Measurements from ENCODE around the gene XCR1.
"Not testable (repeated sequence)": the region's sequence is repeated elsewhere in the genome, so short reads cannot be mapped to it uniquely, and the experiment has no call there.

Gene XCR1

DNA sequence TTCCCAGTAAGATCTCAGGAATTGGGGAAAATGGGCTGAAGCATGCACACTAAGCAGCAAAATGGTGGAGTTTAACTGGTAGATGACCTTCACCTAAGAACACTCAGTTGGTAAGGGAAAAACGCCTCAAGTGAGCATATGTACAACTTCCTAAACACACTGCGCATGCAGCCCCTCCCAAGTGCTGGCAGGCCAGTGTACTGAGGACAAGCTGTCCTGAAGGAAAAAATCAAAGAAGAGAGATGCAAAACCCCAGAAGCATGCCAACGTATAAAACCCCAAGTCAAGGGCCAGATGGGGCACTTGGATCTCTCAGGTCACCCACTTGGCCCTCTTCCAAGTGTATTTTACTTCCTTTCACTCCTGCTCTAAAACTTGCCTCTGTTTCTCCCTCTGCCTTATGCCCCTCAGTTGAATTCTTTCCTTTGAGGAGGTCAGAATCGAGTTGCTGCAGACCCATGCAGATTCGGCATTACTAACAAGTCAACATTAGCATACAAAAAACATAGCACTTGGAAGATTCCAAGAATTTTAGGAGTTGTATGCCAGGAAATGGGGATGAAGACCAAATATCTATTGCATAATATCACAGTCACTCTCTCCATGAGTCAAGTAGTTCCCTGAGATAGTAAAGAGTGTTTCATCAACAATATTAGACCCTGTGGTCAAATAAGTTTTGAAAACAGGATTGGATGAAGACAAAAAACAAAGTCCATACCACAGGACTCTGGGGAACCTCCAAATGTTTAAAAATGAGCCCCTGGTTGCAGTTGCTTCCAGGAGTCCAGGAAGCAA, 20.8 kb downstream of the XCR1 start:
- no peak for DNase-seq (ENCODE audit: low spot score)

DNA sequence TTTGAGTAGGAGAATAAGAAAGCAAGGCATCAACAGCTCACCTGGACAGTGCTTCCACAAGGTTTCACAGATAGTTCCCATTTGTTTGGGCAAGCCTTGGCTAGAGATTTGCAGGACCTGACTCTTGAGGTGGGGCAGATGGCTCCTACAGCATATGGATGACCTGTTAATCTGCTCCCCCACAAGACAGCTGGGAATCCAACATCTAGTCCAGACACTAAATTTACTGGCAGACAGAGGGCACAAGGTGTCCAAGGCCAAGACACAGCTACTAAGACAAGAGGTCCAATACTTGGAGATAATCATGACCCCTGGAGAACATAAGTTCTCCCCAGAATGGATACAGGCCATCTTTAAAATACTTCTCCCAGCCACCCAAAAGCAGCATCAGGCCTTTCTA, 23.6 kb downstream of the XCR1 start:
- not testable (repeated sequence) for DNase-seq (ENCODE audit: low spot score)

DNA sequence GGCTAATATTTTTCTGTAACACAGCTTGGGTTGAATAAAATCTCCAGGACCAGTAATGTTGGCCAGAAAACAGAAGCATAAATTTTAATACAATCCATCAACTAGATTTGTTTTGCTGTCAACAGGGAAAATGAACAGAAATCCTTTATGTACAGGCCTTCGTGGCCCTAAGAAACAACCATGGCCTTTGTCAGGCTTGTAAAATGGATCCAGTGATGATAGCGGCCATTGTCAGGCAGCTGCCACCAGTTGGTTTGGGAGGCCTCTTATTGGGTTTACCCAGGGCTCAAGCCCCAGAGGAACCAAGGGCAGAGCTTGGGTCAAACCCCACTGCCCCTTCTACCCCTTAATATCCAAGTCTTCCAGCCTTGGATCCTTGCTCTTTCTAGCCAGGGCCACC, 26.1 kb downstream of the XCR1 start:
- no peak for DNase-seq (ENCODE audit: low spot score)

DNA sequence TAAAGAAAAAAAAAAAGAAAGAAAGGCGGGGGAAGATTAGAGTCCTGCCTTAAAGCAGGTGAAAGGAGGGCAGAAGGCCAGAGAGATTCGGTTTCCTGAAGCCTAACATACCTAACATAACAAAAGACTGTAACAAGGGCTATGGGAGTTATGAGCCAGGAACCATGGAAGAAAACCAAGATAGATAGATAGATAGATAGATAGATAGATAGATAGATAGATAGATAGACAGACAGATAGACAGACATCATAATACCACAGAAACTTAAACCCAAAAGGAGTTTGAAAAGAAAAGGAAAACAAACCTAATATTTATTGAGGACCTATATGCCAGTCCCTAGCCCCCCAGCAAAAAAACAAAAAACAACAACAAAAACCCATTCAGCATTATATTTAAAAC, 29.3 kb downstream of the XCR1 start:
- no peak for DNase-seq (ENCODE audit: low spot score)

DNA sequence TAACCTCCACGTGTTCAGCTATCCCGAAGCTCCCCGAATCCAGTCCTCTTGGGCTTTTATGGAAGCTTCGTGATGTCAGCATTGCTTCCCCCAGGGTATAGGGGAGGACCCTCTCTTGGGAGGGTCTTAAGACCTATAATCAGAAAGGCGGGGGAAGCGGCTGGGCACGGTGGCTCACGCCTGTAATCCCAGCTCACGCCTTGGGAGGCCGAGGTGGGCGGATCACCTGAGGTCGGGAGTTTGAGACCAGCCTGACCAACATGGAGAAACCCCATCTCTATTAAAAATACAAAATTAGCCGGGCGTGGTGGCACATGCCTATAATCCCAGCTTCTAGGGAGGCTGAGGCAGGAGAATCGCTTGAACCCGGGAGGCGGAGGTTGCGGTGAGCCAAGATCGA, 29.8 kb downstream of the XCR1 start:
- not testable (repeated sequence) for DNase-seq (ENCODE audit: low spot score)

DNA sequence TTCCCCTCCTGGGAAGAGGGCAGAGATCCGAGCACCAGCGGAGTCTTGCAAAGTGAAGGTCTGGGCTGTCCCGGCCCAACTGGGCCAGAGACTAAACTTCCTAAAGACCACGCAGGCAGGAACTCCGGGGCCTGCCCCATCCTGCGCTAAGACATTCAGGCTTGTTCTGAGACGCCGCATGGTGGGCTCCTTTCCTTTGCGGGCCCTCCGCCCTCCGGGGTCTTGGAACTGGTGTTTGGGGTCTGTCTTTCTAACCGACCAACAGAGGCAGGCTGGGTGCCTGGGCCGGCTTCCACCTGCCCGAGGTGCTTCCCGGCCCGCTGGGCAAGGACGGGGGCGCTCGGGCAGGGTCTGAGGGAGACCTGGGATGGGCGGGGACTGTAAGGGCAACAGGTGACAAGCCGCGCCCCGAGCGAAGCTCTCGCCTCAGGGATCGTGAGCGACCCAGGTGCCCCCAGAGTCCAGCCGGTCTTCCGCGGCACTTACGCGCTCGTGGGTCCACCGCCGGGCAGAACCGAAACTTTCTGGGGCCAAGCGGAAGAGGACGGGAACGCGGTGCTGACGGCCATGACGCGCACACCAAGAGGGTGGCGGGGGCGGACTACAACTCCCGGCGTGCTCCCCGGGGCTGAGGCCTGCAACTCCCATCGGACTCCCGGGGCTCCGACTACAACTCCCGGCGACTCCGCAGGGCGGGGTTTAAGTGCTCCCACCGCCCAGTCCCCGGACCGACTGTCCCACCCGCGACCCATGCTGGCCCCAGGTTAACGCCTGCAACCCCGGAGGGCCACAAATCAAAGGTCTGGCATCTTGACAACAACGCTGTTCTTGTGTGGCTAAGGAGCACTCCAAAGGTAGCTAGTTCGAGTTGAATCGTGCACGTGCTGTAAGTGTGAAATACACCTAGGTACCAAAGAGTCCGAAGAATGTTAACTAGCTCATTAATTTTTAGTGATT, 31.8 kb downstream of the XCR1 start, which contains the start of gene FYCO1:
Gene FYCO1 (minus strand): TSS at position 589 of the 957 bp plus-strand sequence. CDS start 10,914 bp downstream, outside the sequence.
- DNase-seq (ENCODE audit: low spot score) = peak; percentile 88

DNA sequence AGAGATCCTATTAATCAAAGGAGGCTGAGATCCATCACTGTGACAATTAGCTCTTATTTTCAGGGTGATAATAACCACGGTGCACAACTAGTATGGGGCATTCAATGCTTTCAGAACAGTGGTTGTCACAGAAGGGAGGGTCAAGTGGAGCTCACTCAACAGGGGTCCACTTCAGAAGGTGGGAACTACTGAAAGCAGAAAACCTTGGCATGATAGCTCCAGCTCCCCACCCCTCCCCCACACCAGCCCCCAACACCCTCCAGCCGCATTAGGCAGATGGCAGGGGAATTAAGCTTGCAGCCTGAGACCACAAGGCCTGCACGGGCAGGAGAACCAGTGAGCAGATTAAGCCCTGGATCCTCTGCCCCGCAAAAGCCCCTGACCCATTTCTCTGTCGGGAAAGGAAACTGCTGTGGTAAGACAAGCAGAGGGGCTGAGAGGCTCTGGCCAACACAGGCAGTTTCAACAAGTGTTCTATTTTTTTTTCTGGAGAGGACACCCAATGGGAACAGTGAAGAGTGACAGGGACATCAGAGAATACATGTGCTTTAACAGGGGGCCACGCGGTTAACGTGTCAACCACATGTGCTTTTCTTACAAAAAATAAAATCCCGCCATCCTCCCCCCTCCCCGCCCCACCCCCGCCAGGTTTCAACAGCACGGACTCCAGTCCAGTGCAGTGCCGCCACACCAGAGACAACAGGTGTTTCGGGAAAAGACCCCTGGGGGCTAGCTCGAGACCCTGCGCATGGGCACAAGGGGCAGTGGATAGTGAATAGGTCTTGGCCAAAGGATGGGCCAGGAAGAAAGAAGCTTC, 32.7 kb downstream of the XCR1 start:
- DNase-seq (ENCODE audit: low spot score) = no peak

DNA sequence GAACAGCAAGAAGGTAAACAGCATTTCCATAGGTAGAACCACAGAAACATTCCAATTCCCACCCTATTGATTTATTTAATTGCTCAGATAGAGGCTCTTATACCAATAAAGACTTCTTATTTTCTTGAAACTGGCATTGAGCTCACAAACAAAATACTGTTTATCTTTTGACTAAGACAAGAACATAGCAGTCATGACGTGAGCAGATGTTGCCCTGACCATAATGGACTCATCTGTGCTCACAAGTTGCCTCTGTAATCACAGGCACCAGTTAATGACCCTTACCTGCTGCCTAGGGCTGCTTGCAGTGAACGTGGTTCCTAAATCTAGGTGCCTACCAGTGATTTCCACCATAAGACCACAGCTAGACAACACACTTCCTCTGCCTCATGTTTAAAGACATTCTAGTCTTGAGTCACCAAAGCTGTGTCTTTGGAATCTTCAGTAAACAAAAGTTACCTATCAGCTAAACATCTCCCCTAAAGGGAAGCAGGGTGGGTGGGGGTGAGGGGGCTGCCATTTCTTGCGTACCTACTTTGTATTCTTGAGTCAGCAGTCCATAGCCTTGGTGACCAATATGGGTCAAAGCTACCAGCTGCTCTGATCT, 33.8 kb downstream of the XCR1 start:
- no peak for DNase-seq (ENCODE audit: low spot score)

DNA sequence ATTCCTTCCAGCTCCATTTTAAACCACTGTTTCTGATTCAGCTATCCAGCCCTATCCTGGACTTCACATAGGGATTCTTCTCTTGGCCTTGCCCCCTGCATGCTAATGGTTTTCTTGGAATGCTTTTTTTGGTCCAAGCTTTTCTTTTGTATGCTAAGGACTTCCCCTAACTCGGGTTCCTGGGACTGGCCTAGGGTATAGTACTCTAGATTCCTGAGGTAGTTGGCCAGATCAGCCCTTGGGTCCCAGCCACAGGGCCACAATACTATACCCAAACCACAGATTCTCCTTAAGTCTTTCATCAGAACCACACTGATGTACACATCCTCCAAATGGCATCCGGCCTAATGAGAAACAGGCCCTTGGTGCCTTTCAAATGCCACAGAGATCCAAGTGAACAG, 34.5 kb downstream of the XCR1 start:
- no peak for DNase-seq (ENCODE audit: low spot score)

DNA sequence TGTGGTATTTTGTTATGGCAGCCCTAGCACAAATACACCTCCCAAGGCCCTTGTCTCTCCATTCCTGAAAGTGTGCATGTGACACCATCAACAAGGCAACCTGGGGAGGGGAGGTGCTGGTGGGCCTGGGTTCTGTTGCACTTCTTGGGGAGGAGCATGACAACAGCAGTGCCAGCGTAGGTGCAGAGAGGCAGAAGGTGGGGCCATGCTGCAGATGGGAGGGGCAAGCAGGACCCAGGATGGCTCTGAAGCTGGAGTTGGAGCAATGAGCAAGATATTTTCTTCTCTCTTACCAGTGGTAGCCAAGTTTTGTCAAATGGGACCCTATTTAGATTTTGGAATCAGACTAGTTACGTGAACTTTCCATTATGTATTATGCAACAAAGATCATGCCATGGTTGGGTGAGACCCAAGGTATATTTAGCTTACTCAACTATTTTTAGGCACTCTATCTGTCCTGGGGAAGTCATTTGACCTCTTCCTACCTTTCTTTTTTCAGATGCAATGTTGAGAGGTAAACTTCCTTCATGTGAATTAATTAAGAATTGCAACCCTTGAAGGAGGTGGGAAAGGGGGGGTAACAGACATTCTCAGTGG, 35.1 kb downstream of the XCR1 start:
- DNase-seq (ENCODE audit: low spot score) = no peak

DNA sequence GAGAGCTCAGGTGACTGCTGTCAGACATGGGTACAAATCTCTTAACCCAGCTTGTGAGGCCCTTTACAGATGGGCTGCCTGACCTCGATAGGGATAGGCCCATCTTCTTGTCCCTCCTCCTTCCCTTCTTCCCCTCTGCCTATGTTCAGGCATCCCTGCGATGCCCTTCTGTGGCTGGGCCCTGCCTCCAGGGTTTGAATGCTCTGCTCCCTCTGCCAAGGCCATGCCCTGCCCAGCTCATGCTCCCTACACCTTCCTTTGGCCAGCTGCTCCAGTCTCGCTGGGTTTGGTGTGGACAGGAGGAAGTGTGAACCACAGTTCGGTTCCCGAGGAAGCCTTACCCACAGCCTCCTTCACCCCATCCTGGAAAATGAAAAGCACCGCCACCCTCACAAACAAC, 35.9 kb downstream of the XCR1 start:
- no peak for DNase-seq (ENCODE audit: low spot score)

DNA sequence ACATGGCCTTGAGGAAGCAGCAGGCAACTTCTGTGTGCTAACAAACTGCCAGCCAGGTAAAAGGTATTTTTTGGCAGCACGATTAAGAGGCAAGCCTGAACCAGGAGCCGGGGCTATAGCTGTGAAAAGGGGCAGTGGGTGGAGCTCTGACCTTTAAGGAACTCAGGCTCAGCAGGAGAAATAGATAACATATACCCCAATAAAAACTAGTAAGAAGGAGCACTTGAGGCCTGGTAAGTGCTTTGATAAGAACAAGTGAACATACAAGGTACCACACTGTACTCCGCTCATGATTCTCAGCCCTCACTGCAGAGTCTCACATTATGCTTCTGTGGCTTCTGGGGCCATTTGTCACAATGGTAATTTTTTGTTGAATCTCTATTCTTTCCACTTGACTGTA, 37.1 kb downstream of the XCR1 start:
- DNase-seq (ENCODE audit: low spot score) = no peak

DNA sequence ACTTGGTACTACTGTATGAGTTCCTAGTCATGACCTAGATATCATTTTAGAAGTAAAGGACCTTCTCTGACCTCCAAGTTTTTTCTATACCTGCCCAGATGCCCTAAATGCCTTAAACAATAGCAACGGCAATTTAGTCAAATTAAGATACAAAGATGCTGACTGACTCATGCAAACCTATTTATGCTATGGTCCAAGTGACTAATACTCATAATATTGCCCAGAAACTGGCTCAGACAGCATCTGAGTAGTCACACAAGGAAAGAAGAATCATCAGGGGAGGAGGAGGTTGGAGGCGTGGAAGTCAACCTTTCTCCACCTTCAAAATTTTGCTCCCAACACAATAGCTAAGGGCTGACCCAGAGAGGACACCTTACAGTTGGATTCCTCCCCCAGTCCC, 38.5 kb downstream of the XCR1 start:
- DNase-seq (ENCODE audit: low spot score) = no peak

DNA sequence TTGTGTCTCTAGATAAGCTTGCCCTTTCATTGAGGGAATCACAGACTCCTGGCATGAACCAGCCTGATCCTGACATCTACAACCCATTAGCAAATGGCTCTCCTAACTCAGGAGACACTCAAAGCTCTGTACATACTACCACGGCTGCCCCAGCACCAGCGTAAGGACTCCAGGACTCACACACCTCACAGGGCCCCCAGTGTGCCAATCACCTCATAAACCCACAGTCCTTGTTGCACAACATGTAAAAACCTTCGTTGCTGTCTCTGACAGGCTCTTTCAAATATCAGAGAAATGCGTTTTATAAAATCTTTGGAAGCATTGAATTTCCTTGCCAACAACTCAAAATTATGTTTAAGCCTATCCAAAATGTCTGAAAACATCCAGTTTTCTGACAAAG, 38.9 kb downstream of the XCR1 start:
- DNase-seq (ENCODE audit: low spot score) = no peak

DNA sequence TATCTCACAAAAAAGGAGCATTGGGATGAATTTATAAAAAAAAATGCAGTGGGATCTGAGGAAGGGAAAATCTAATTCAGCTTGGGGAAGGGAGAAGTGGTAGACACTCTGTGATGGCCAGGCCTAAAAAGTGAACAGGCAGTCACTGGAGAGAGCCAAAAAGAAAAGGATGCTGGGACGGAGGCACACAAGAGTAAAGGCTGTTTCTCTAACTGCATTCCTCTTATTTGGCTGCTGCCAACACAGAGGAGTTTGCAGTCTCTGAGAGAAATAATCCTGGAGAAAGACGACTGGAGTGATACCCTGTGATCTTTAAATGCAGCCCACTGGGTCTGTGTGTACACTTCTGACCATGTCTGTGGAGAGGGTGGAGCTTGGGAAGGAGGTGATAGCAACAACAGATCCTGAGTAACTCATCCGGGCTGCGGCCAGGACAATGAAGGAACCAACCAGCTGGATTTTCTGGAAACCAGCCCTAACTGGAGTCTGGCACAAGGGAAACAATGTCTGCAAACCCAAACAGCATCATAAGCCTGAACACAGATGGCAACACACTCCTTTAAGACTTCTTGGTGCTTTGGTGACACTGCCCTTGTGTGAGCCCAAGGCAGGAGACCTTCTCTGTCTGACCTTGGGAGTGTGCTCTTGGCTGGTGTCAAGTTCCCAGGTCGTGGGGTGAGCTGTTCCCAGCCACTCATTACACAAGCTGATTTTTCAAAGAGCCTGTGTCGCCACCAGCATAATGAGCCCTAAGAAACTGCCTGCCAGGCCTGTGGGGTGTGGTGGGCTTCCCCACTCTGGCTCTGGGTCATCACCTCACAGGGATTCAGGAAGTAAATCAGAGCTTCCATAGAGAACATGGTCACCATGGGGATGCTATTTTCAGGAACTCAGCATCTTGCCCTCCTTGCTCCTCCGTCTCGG, 39.7 kb downstream of the XCR1 start:
- no peak for DNase-seq (ENCODE audit: low spot score)

DNA sequence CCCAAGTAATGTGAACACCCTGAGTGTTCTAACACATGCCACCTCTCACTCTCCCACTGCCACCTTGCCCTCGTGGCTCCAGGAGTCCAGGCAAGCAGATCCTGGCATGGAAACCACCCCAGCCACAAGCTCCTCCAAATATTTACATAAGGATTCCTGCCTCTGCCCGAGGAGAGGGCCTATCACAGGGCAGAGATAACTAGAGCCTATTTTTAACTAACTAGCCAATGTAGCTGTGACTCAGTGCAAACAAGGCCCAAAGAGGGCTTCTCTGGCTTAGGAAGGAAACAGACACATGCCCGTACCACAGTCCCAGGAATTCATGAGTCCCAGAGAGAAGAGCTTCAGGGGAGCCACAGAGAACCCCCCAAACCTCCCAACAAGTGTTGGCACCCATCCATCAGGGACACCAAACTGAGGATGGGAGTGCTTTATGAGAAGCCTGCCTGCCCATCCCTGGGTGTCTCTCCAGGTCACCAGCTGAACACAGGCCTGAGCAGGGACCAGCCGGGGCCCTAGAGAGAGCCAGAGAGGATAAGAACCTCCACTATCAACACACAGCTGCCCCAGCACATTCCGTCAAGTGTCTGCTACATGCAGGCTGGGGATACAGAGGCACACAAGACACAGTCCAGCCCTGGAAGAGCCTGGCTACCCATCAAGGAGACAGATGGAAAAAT, 40.8 kb downstream of the XCR1 start:
- DNase-seq (ENCODE audit: low spot score) = peak; percentile 64

DNA sequence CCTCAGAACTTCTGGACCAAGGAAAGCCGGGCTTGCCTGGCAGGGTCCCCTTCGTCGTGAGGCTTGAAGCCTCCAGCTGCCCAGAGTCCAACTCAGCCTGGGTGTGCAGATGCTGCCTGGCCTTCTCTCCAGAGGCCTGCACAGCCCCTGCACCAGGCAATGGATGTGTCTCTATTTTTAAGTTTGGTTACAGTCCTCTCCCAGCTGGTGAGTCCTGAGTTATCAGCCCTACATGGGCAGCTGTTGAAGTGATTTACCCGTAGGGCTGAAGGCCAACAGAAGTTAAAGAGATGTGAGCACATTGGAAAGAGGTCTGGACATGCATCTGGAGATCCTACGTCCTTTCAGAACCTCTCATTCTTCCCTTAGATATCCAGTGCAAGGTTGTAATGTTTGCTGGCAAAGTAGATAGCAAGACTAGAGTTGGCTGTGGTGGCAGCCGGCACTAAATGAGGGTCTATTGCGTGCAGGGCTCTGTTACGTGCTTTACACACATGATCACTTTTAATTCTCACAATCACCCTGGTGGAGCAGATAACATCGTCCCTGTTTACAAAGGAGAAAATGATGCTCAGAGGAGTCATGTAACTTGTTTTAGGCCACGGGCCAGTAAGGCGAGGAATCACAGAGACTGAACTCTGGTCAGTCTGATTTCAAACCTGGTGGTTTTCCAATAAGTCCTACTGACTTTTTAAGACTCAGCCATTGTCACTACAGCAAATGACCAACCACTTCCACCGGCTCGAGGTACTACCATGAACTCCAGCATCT, 41.6 kb downstream of the XCR1 start:
- no peak for DNase-seq (ENCODE audit: low spot score)

DNA sequence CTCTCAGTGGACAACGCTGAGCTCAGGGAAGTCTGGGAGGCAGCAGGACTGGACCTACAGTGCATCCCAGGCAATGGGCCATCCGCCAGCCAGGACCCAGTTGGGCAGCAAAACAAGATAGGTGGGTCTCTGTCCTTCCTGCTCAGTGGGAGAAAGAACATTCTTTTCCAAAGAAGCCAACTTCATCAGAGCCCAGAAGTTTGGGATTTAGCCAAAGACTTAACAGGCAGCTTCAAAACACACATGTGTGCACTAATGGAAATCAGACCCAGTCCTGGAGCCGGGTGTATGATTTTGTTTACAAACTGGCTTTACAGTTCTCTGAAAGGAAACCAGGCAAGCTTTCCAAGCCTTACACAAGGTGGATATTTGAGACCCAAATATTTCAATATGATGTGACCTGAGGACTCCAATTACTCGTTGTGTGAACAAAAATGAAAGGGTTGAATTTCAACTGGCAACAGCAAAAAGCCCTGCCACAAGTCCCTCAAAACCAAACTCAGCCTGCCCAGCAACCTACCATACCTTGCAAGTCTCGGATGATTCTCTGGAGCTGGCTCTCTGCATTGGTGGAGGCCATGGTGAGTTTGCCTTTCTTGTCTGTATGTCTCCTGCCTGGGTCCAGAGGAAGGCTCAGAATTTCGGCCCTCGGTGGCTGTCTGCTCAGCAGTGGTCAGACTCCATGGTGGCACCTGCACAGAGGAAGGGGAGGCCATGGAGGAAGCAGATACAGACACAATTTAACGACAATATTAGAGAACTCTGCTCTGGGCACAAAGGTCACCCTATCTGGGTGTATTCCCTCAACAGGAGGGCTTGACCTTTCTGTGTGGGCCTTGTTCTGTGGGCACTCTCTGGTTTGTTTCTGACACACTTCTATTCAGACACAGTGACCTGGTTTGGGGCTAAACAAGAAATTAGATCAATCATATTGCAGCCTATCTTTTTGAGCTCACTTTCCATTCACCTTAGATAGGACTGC, 42.7 kb downstream of the XCR1 start:
- no peak for DNase-seq (ENCODE audit: low spot score)

Data from LoVo (cell line).